ENCODE results near the gene MAP3K8. TPM values are rescaled to one million over a fixed set of nuclear protein-coding genes. Genes with fewer than 3 reads are reported as not detected.

Gene MAP3K8
- total and polyA plus RNA-seq, 2 donors (not counting 3 experiments of a cell fraction or from before 2014, with no cell fraction given): 5.2 to 10.6 TPM

- H3K4me3 ChIP-seq (replicated peaks in 1 of 3; ENCODE audit: insufficient read depth in 1 of 3, low read depth in 1 of 3, low read length in 3 of 3): no peak overlapping the region
- dilution Hi-C loops (cut with MboI; ENCODE audit: extremely low pct_ligation_motif_present, low sequenced_read_pairs) (no loop called here), intact Hi-C loops (cut with micrococcal nuclease) (no loop called here)
- TF ChIP-seq EZH2 (IDR thresholded peaks at IDR 0.05; ENCODE audit: borderline replicate concordance, low read depth, low read length, severe bottlenecking) (no peak), JUN (IDR thresholded peaks at IDR 0.05; ENCODE audit: borderline replicate concordance, insufficient read depth, insufficient read length, low read depth) (no peak), POLR2A (IDR thresholded peaks at IDR 0.05; ENCODE audit: low read depth, low read length) (no peak), POLR2AphosphoS5 (IDR thresholded peaks at IDR 0.05; ENCODE audit: insufficient read depth, low read depth, low read length) (no peak), CTCF (IDR thresholded peaks at IDR 0.05; ENCODE audit: extremely low read depth in 1 of 2, insufficient read depth in 1 of 2, low read depth in 1 of 2, low read length in 2 of 2) (no peak), GATA2 (IDR thresholded peaks at IDR 0.05; ENCODE audit: insufficient read depth, insufficient read length, low read depth, low read length) (no peak), MYC (IDR thresholded peaks at IDR 0.05; ENCODE audit: low read depth, low read length) (no peak), FOS (IDR thresholded peaks at IDR 0.05; ENCODE audit: borderline replicate concordance, insufficient read depth, low read length) (no peak)
- TF ChIP-seq, protein P1, sequence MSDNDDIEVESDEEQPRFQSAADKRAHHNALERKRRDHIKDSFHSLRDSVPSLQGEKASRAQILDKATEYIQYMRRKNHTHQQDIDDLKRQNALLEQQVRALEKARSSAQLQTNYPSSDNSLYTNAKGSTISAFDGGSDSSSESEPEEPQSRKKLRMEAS (IDR thresholded peaks at IDR 0.05; ENCODE audit: insufficient read depth, insufficient read length): no peak
- H3K36me3 ChIP-seq (ENCODE audit: control insufficient read depth in 2 of 2, extremely low read depth in 1 of 2, insufficient read depth in 2 of 2, low read length in 2 of 2): no peaks in the 10 kb centered on the region
- peaks cover 6 to 11% of the 10 kb centered on the region in 2 experiments for H3K27me3 ChIP-seq (ENCODE audit: control insufficient read depth in 2 of 2, insufficient read depth in 2 of 2, low read length in 2 of 2)
- ChIA-PET POLR2A (no interaction called here), CTCF (interaction anchor here (1.1 kb wide), 1 partner anchor 187 kb away, joined by 3 read pairs; no protein-coding TSS in a partner anchor)
- BruUV-seq (replicated peaks): no TSS peak
- no peak overlapping the region for H2AFZ ChIP-seq (ENCODE audit: low read depth, low read length)
- H3K79me2 ChIP-seq (ENCODE audit: control insufficient read depth, insufficient read depth, low read length): no peaks in the 10 kb centered on the region
- H3K9me3 ChIP-seq (replicated peaks; ENCODE audit: control insufficient read depth, insufficient read depth, low read length): no peaks in the 10 kb centered on the region
- H3K4me2 ChIP-seq (ENCODE audit: insufficient read depth, low read length): no peak overlapping the region
- H3K27ac ChIP-seq (ENCODE audit: insufficient read depth, low read depth, low read length): no peak overlapping the region
- H3K9me1 ChIP-seq (replicated peaks; ENCODE audit: control insufficient read depth, extremely low read depth, insufficient read depth, low read length): no peaks in the 10 kb centered on the region
- H4K20me1 ChIP-seq (replicated peaks; ENCODE audit: control insufficient read depth, extremely low read depth, insufficient read depth, low read length): no peaks in the 10 kb centered on the region
- no peaks in the 10 kb centered on the region for H3K4me1 ChIP-seq (ENCODE audit: control insufficient read depth, extremely low read depth, insufficient read depth, low read length)
- no peak overlapping the region for H3K9ac ChIP-seq (replicated peaks; ENCODE audit: extremely low read depth, insufficient read depth, low read length)
- FAIRE-seq (no peak), DNase-seq (ENCODE audit: low read depth, low spot score) (no peak)
Measured at GRCh38 chr10:30403494-30403893, 30.5 kb upstream of the MAP3K8 start.

Data from endothelial cell of umbilical vein (primary cell).